Lung (tissue), 12 donors: ENCODE results near the gene LPAR1. TPM values are rescaled to one million over a fixed set of nuclear protein-coding genes. Genes with fewer than 3 reads are reported as not detected.
"Not testable (repeated sequence)": the region's sequence is repeated elsewhere in the genome, so short reads cannot be mapped to it uniquely, and the experiment has no call there.

Experiments used
- ATAC-seq: fragments of 200-7000 bp; cut with Tn5 transposase; one replicate; pipeline ENCODE4 v1.9.1; 2020; ENCODE audit warnings: moderate number of reproducible peaks; ENCODE audit not compliant: insufficient read depth, low FRiP score
- DNase-seq, 3 donors: peaks; one replicate each; pipeline ENCODE4 v3.0.0-alpha.2; 2013 to 2017
- H3K27ac ChIP-seq, 2 donors: one replicate each; pipeline ENCODE4 v1.5.1; 2013; ENCODE audit warnings: mild to moderate bottlenecking in 2 of 2, moderate library complexity in 2 of 2, control low read depth in 1 of 2, inconsistent platforms in 1 of 2, low read depth in 1 of 2, low read length in 1 of 2
- H3K27me3 ChIP-seq, 3 donors: one replicate each; pipeline ENCODE4 v1.5.1; 2013; ENCODE audit warnings: low read length in 2 of 3; ENCODE audit not compliant: control insufficient read depth in 3 of 3, insufficient read depth in 3 of 3
- H3K36me3 ChIP-seq, 4 donors: one replicate each; pipeline ENCODE4 v1.5.1; 2013; ENCODE audit warnings: low read length in 4 of 4, mild to moderate bottlenecking in 1 of 4, moderate library complexity in 1 of 4; ENCODE audit not compliant: control insufficient read depth in 4 of 4, insufficient read depth in 4 of 4
- H3K4me1 ChIP-seq, 5 donors: one replicate each; pipeline ENCODE4 v1.5.1; 2013; ENCODE audit warnings: low read length in 5 of 5, mild to moderate bottlenecking in 2 of 5, moderate library complexity in 1 of 5; ENCODE audit not compliant: control insufficient read depth in 5 of 5, insufficient read depth in 5 of 5
- H3K4me3 ChIP-seq: one replicate; pipeline ENCODE4 v1.5.1; 2013; ENCODE audit warnings: mild to moderate bottlenecking, control low read depth, moderate library complexity
- H3K9ac ChIP-seq, 2 donors: one replicate each; pipeline ENCODE4 v1.5.1; 2013; ENCODE audit warnings: low read length in 2 of 2, control low read depth in 1 of 2; ENCODE audit not compliant: insufficient read depth in 1 of 2
- H3K9me3 ChIP-seq, 4 donors: one replicate each; pipeline ENCODE4 v1.5.1; 2013; ENCODE audit warnings: low read length in 3 of 4, mild to moderate bottlenecking in 1 of 4, moderate library complexity in 1 of 4; ENCODE audit not compliant: control insufficient read depth in 4 of 4, insufficient read depth in 3 of 4
- WGBS, 2 donors: extraction: QIAGEN DNeasy Blood & Tissue Kit; methylation state at CpG; one replicate each; pipeline ENCODE4 v1.1.7; 2013; 5-methylcytosine and 5-hydroxymethylcytosine counted together
- polyA plus RNA-seq, 2 donors: library from polyadenylated mRNA; stranded (reverse); fragments of 200-250 nt; gene quantifications; one replicate each; pipeline ENCODE4 v1.2.1, GENCODE V29; 2013
- total RNA-seq, 2 donors: library from RNA; depleted of rRNA in 1 of 2; stranded (reverse); fragments of >200 nt in 1 of 2; gene quantifications; one replicate each; pipeline ENCODE4 v1.2.1, GENCODE V29; 2014 to 2021
- TF ChIP-seq, protein P1 (sequence below): IDR thresholded peaks from 2 replicates; pipeline ENCODE4 v1.5.1; 2012; ENCODE audit warnings: mild to moderate bottlenecking; ENCODE audit errors: control extremely low read depth, extremely low read depth
- donor health status: control.
- donor health status: control.
- donor health status: Bipolar disorder and iron deficiency.
- donor health status: healthy.
- donor health status: DM: yes; HTN: yes; CAD: no.

LPAR1 gene
- total and polyA plus RNA-seq, 4 donors, result 5.2 to 47.6 (median 23.3) TPM

GRCh38 chr9:110872920-110873319 lies 165.3 kb downstream of the LPAR1 start:
- WGBS, 2 donors, result 55 to 64% methylated on average over 6 of the region's 6 CpGs
- Histone ChIP-seq H3K4me3 (no peak overlapping the region), H3K27ac (no peak overlapping the region), H3K9me3 (no peaks in the 10 kb centered on the region), H3K4me1 (peaks cover 0 to 14% (median 0%) of the 10 kb centered on the region in 5 donors), H3K9ac (no peak overlapping the region), H3K27me3 (no peaks in the 10 kb centered on the region), H3K36me3 (peaks cover 0 to 16% (median 6%) of the 10 kb centered on the region in 4 donors)
- TF ChIP-seq, protein P1, sequence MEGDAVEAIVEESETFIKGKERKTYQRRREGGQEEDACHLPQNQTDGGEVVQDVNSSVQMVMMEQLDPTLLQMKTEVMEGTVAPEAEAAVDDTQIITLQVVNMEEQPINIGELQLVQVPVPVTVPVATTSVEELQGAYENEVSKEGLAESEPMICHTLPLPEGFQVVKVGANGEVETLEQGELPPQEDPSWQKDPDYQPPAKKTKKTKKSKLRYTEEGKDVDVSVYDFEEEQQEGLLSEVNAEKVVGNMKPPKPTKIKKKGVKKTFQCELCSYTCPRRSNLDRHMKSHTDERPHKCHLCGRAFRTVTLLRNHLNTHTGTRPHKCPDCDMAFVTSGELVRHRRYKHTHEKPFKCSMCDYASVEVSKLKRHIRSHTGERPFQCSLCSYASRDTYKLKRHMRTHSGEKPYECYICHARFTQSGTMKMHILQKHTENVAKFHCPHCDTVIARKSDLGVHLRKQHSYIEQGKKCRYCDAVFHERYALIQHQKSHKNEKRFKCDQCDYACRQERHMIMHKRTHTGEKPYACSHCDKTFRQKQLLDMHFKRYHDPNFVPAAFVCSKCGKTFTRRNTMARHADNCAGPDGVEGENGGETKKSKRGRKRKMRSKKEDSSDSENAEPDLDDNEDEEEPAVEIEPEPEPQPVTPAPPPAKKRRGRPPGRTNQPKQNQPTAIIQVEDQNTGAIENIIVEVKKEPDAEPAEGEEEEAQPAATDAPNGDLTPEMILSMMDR, result no peak
- no peak for DNase-seq
- no peak for ATAC-seq

GRCh38 chr9:110871736-110872135 lies 166.5 kb downstream of the LPAR1 start:
- no peak for DNase-seq
- Histone ChIP-seq H3K27me3 (no peaks in the 10 kb centered on the region), H3K4me3 (no peak overlapping the region), H3K36me3 (peaks cover 0 to 16% (median 6%) of the 10 kb centered on the region in 4 donors), H3K4me1 (peaks cover 0 to 2% (median 0%) of the 10 kb centered on the region in 5 donors), H3K9me3 (no peaks in the 10 kb centered on the region), H3K9ac (no peak overlapping the region), H3K27ac (no peak overlapping the region)
- TF ChIP-seq, protein P1, result no peak
- no peak for ATAC-seq
- WGBS, 2 donors, result 81 to 83% methylated on average over 1 of the region's 1 CpG

GRCh38 chr9:110869931-110870330 lies 168.3 kb downstream of the LPAR1 start:
- WGBS, 2 donors, result 41 to 56% methylated on average over 1 of the region's 1 CpG
- no peak overlapping the region for H3K4me3 ChIP-seq
- no peaks in the 10 kb centered on the region for H3K27me3 ChIP-seq
- DNase-seq (no peak), ATAC-seq (no peak)
- H3K27ac ChIP-seq, result no peak overlapping the region
- H3K9ac ChIP-seq, result no peak overlapping the region
- TF ChIP-seq, protein P1, result no peak
- H3K9me3 ChIP-seq, result no peaks in the 10 kb centered on the region
- peaks cover 0 to 11% (median 3%) of the 10 kb centered on the region in 4 donors for H3K36me3 ChIP-seq
- no peaks in the 10 kb centered on the region for H3K4me1 ChIP-seq

DNA sequence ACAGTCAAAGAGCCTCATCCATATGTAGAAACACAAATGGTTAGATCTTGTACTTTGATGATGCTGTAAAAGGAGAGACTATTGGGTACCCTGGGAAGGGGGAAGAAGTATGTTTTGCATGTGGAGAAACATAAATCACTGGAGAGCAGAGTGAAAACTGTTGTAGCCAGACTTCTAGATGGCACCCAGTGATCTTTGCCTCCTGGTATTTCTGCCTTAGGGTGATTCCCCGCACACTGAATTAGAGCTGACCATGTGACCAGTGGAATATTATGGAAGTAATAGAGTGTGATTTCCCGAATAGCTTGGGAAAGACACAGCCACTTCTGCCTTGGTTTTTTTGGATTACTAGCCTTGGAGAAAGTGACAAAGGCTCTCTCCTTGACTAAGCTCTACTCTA lies 174.3 kb downstream of the LPAR1 start:
- peaks cover 0 to 6% (median 5%) of the 10 kb centered on the region in 4 donors for H3K9me3 ChIP-seq
- no peaks in the 10 kb centered on the region for H3K27me3 ChIP-seq
- WGBS, 2 donors, result 48 to 98% methylated on average over 2 of the region's 2 CpGs
- H3K4me3 ChIP-seq, result no peak overlapping the region
- DNase-seq (no peak), ATAC-seq (no peak)
- H3K27ac ChIP-seq, result no peak overlapping the region
- H3K4me1 ChIP-seq, result no peaks in the 10 kb centered on the region
- H3K9ac ChIP-seq, result no peak overlapping the region
- no peaks in the 10 kb centered on the region for H3K36me3 ChIP-seq
- TF ChIP-seq, protein P1, result no peak

DNA sequence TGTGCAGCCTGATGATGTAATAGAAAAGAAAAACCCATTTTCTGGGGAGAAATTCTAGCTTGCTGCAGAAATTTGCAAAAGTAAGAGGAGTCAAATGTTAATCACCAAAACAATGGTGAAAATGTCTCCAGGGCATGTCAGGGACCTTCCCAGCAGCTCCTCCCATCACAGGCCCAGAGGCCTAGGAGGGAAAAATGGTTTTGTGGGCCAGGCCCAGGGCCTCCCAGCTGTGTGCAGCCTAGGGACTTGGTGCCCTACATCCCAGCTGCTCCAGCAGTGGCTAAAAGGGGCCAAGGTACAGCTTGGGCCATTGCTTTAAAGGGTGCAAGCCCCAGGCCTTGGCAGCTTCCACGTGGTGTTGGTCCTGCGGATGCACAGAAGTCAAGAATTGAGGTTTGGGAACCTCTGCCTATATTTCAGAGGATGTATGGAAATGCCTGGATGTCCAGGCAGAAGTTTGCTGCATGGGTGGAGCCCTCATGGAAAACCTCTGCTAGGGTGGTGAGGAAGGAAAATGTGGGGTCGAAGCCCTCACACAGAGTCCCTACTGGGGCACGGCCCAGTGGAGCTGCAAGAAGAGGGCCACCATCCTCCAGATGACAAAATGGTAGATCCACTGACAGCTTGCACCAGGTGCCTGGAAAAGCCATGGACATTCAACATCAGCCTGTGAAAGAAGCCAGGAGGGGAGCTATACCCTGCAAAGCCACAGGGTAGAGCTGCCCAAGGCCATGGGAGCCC lies 176.7 kb downstream of the LPAR1 start:
- not testable (repeated sequence) for H3K27ac ChIP-seq, H3K9me3 ChIP-seq, H3K4me1 ChIP-seq, DNase-seq, H3K9ac ChIP-seq, H3K27me3 ChIP-seq, ATAC-seq, H3K36me3 ChIP-seq, H3K4me3 ChIP-seq
- WGBS, 2 donors, result 90 to 93% methylated on average over 4 of the region's 4 CpGs
